HCT116 (cell line): ENCODE data around the gene SERPINB6. TPM values are rescaled to one million over a fixed set of nuclear protein-coding genes. Genes with fewer than 3 reads are reported as not detected.

Experiments used
- ATAC-seq: fragments of 200-7000 bp; cut with Tn5 transposase; 2 replicates; pipeline ENCODE4 v1.9.1; 2020; ENCODE audit warnings: mild to moderate bottlenecking, moderate library complexity
- BruUV-seq: library from RNA; stranded (reverse); fragments of 400-500 nt; replicated peaks from 2 replicates; lab custom pipeline; 2021; lab: Mats Ljungman, UMichigan
- CTCF ChIA-PET: fragments of 300-600 bp; sonication (Branson Sonifier 250); formaldehyde crosslinking; loops from one replicate; lab custom pipeline; 2021; ENCODE audit warnings: antibody characterized with exemption; lab: Charles Lee
- POLR2A ChIA-PET: fragments of 300-600, 350-600 bp; sonication (Branson Sonifier 250); formaldehyde crosslinking; loops from one replicate; lab custom pipeline; 2021; ENCODE audit warnings: antibody characterized with exemption; lab: Charles Lee
- RAD21 ChIA-PET, 2 experiments: fragments of 300-600 bp; sonication (Branson Sonifier 250); formaldehyde crosslinking; loops; one replicate each; lab custom pipeline; 2023; ENCODE audit warnings: low total read pairs in 2 of 2; ENCODE audit not compliant: uncharacterized antibody in 2 of 2, unreplicated experiment in 2 of 2, low non-redundant PET in 1 of 2; lab: Charles Lee
- DNase-seq: peaks from one replicate; pipeline ENCODE4 v3.0.0-alpha.2; 2010; ENCODE audit warnings: low read depth, low spot score
- H2AFZ ChIP-seq: fragments of 200-600 bp; shearing (Covaris generic), sonication (generic); 2 replicates; pipeline ENCODE4 v1.6.1; 2017; ENCODE audit warnings: low read depth, mixed run types, mixed read lengths, antibody characterized with exemption, low read length; ENCODE audit not compliant: poor library complexity, severe bottlenecking
- H3K27ac ChIP-seq: 2 replicates; pipeline ENCODE4 v1.5.1; 2012; ENCODE audit warnings: low read depth, low read length
- H3K27me3 ChIP-seq: fragments of 200-600 bp; sonication (generic); 2 replicates; pipeline ENCODE4 v1.6.1; 2016; ENCODE audit warnings: mixed run types, low read length, mixed read lengths; ENCODE audit not compliant: insufficient read depth
- H3K36me3 ChIP-seq, 2 experiments: fragments of 200-500 bp in 1 of 2; fragments of 200-600 bp in 1 of 2; sonication (Bioruptor generic) in 1 of 2; sonication (generic) in 1 of 2; 2 replicates each; pipeline versions ENCODE4 v1.5.1 to v1.6.1; 2014 to 2016; ENCODE audit warnings: low read length in 2 of 2, inconsistent platforms in 1 of 2, mixed read lengths in 1 of 2, mixed run types in 1 of 2; ENCODE audit not compliant: insufficient read depth in 2 of 2, control insufficient read depth in 1 of 2
- H3K4me1 ChIP-seq, 2 experiments: fragments of 200-600 bp in 1 of 2; sonication (generic) in 1 of 2; 2 replicates each; pipeline versions ENCODE4 v1.5.1 to v1.6.1; 2012 to 2017; ENCODE audit warnings: low read length in 2 of 2, inconsistent platforms in 1 of 2, mild to moderate bottlenecking in 1 of 2, mixed read lengths in 1 of 2, mixed run types in 1 of 2, moderate library complexity in 1 of 2; ENCODE audit not compliant: insufficient read depth in 2 of 2, control insufficient read depth in 1 of 2
- H3K4me2 ChIP-seq: fragments of 200-600 bp; sonication (generic); 2 replicates; pipeline ENCODE4 v1.6.1; 2017; ENCODE audit warnings: mixed run types, low read length, mixed read lengths
- H3K4me3 ChIP-seq, 2 experiments: fragments of 200-600 bp in 1 of 2; sonication (generic) in 1 of 2; replicated peaks in 1 of 2; 2 replicates each; pipeline ENCODE4 v1.5.1; 2011 to 2016; ENCODE audit warnings: low read length in 2 of 2, control low read depth in 1 of 2, low read depth in 1 of 2, mild to moderate bottlenecking in 1 of 2, mixed read lengths in 1 of 2, mixed run types in 1 of 2
- H3K79me2 ChIP-seq: fragments of 200-600 bp; sonication (generic); 2 replicates; pipeline ENCODE4 v1.6.1; 2017; ENCODE audit warnings: mild to moderate bottlenecking, mixed run types, low read length, moderate library complexity, mixed read lengths; ENCODE audit not compliant: insufficient read depth
- H3K9ac ChIP-seq: fragments of 200-600 bp; sonication (generic); 2 replicates; pipeline ENCODE4 v1.6.1; 2016; ENCODE audit warnings: low read length, mixed read lengths
- H3K9me2 ChIP-seq: fragments of 200-600 bp; sonication (generic), shearing (Covaris generic); 2 replicates; pipeline ENCODE4 v1.6.1; 2017; ENCODE audit warnings: mixed run types, mild to moderate bottlenecking, moderate library complexity; ENCODE audit not compliant: insufficient read depth
- H3K9me3 ChIP-seq, 2 experiments: fragments of 200-500 bp in 1 of 2; fragments of 200-600 bp in 1 of 2; sonication (Bioruptor generic) in 1 of 2; sonication (generic) in 1 of 2; 2 replicates each; pipeline ENCODE4 v1.6.1; 2014 to 2017; ENCODE audit warnings: low read length in 2 of 2, mixed read lengths in 2 of 2, inconsistent platforms in 1 of 2, low read depth in 1 of 2, mild to moderate bottlenecking in 1 of 2, mixed run types in 1 of 2, moderate library complexity in 1 of 2; ENCODE audit not compliant: control insufficient read depth in 1 of 2, insufficient read depth in 1 of 2
- H4K20me1 ChIP-seq: fragments of 200-600 bp; sonication (generic), shearing (Covaris generic); 2 replicates; pipeline ENCODE4 v1.6.1; 2017; ENCODE audit warnings: mixed run types, mild to moderate bottlenecking, moderate library complexity; ENCODE audit not compliant: insufficient read depth
- ELF1 ChIP-seq: IDR thresholded peaks from 2 replicates; pipeline ENCODE4 v1.6.1; 2012; ENCODE audit warnings: low read depth, borderline replicate concordance
- EZH2phosphoT487 ChIP-seq: fragments of 200-600 bp; IDR thresholded peaks from 2 replicates; pipeline ENCODE4 v1.6.1; 2018; ENCODE audit warnings: antibody characterized with exemption, borderline replicate concordance
- FOSL1 ChIP-seq: IDR thresholded peaks from 2 replicates; pipeline ENCODE4 v1.6.1; 2012; ENCODE audit warnings: low read depth
- SP1 ChIP-seq: IDR thresholded peaks from 2 replicates; pipeline ENCODE4 v1.6.1; 2012; ENCODE audit warnings: low read depth
- intact Hi-C: fragments of 100-400 bp; cut with micrococcal nuclease; formaldehyde crosslinking; loops from 2 replicates; pipeline ENCODE4 v1.10.0; 2022
- total RNA-seq: library from RNA; stranded (reverse); gene quantifications from one replicate; pipeline ENCODE4 v1.2.1, GENCODE V29; 2021; ENCODE audit not compliant: unreplicated experiment
- TF ChIP-seq, protein P1 (sequence below): IDR thresholded peaks from 2 replicates; pipeline ENCODE4 v1.6.1; 2012; ENCODE audit warnings: low read depth
- TF ChIP-seq, protein P2 (sequence below), 3 experiments: fragments of 200-600 bp in 1 of 3; sonication (generic) in 1 of 3; IDR thresholded peaks in 2 of 3; conservative IDR thresholded peaks in 1 of 3; 2 replicates each; pipeline ENCODE4 v1.5.1; 2012 to 2017; ENCODE audit warnings: low read depth in 2 of 3, low read length in 2 of 3, antibody characterized with exemption in 1 of 3, borderline replicate concordance in 1 of 3, control low read depth in 1 of 3, mild to moderate bottlenecking in 1 of 3, mixed read lengths in 1 of 3, mixed run types in 1 of 3, moderate library complexity in 1 of 3; ENCODE audit not compliant: insufficient read depth in 1 of 3
- TF ChIP-seq, protein P3 (sequence below): IDR thresholded peaks from 2 replicates; pipeline ENCODE4 v1.6.1; 2012
- TF ChIP-seq, protein P4 (sequence below): IDR thresholded peaks from 2 replicates; pipeline ENCODE4 v1.6.1; 2012

Gene SERPINB6
- total RNA-seq, 1 experiment from 2014 or later = 103 TPM

DNA sequence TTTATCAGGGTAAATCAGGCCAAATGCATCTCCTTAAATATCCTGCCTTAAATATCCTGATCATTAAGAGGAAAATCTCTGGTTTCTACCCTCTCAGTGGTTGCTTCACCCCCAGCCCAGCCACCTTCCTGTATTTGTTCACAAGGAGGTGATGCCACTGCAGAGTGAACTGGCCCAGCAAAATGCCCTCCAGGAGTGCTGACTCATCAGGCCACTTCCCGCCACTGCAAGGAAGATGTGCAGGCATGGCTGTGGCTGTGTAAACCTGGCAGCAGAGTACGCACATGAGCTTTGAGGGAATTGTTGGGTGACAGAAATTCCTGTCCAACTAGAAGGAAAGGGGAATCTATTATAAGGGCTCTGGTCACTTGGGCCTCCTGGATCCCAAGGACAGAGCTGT is 42.1 kb upstream of the SERPINB6 start:
- H3K4me2 ChIP-seq = no peak overlapping the region
- POLR2A ChIA-PET = no interaction called here
- CTCF ChIA-PET = interaction anchor here (1.6 kb wide), 1 partner anchor 12 kb away, joined by 5 read pairs; no protein-coding TSS in a partner anchor

More for the DNA sequence above, 42.1 kb upstream of the SERPINB6 start:
- TF ChIP-seq, protein P1, sequence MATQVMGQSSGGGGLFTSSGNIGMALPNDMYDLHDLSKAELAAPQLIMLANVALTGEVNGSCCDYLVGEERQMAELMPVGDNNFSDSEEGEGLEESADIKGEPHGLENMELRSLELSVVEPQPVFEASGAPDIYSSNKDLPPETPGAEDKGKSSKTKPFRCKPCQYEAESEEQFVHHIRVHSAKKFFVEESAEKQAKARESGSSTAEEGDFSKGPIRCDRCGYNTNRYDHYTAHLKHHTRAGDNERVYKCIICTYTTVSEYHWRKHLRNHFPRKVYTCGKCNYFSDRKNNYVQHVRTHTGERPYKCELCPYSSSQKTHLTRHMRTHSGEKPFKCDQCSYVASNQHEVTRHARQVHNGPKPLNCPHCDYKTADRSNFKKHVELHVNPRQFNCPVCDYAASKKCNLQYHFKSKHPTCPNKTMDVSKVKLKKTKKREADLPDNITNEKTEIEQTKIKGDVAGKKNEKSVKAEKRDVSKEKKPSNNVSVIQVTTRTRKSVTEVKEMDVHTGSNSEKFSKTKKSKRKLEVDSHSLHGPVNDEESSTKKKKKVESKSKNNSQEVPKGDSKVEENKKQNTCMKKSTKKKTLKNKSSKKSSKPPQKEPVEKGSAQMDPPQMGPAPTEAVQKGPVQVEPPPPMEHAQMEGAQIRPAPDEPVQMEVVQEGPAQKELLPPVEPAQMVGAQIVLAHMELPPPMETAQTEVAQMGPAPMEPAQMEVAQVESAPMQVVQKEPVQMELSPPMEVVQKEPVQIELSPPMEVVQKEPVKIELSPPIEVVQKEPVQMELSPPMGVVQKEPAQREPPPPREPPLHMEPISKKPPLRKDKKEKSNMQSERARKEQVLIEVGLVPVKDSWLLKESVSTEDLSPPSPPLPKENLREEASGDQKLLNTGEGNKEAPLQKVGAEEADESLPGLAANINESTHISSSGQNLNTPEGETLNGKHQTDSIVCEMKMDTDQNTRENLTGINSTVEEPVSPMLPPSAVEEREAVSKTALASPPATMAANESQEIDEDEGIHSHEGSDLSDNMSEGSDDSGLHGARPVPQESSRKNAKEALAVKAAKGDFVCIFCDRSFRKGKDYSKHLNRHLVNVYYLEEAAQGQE = no peak
- TF ChIP-seq, protein P2, sequence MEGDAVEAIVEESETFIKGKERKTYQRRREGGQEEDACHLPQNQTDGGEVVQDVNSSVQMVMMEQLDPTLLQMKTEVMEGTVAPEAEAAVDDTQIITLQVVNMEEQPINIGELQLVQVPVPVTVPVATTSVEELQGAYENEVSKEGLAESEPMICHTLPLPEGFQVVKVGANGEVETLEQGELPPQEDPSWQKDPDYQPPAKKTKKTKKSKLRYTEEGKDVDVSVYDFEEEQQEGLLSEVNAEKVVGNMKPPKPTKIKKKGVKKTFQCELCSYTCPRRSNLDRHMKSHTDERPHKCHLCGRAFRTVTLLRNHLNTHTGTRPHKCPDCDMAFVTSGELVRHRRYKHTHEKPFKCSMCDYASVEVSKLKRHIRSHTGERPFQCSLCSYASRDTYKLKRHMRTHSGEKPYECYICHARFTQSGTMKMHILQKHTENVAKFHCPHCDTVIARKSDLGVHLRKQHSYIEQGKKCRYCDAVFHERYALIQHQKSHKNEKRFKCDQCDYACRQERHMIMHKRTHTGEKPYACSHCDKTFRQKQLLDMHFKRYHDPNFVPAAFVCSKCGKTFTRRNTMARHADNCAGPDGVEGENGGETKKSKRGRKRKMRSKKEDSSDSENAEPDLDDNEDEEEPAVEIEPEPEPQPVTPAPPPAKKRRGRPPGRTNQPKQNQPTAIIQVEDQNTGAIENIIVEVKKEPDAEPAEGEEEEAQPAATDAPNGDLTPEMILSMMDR (IDR thresholded peaks at IDR 0.05 in 2 of 3, conservative IDR thresholded peaks at IDR 0.05 in 1 of 3; ENCODE audit: borderline replicate concordance in 1 of 3, insufficient read depth in 1 of 3, low read depth in 2 of 3, low read length in 2 of 3) = no peak
- peak; percentile 13; the same call in 1 of the 2 replicates for TF ChIP-seq SP1
- TF ChIP-seq ELF1 = no peak
- TF ChIP-seq, protein P3, sequence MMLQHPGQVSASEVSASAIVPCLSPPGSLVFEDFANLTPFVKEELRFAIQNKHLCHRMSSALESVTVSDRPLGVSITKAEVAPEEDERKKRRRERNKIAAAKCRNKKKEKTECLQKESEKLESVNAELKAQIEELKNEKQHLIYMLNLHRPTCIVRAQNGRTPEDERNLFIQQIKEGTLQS = no peak
- TF ChIP-seq EZH2phosphoT487 = no peak
- TF ChIP-seq, protein P4, sequence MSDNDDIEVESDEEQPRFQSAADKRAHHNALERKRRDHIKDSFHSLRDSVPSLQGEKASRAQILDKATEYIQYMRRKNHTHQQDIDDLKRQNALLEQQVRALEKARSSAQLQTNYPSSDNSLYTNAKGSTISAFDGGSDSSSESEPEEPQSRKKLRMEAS = peak; percentile 41; the same call in 1 of the 2 replicates
- no peak for TF ChIP-seq FOSL1
- Histone ChIP-seq H2AFZ (no peak overlapping the region), H3K27me3 (no peaks in the 10 kb centered on the region), H3K27ac (peak overlapping the region; percentile 7; the same call in 1 of the 2 replicates), H3K9ac (no peak overlapping the region), H3K79me2 (no peaks in the 10 kb centered on the region), H3K4me1 (peaks cover 0 to 6% of the 10 kb centered on the region in 2 experiments; a peak in 1 of 4 replicates), H4K20me1 (no peaks in the 10 kb centered on the region), H3K9me2 (no peaks in the 10 kb centered on the region), H3K4me3 (no peak overlapping the region), H3K36me3 (peaks cover 27 to 67% of the 10 kb centered on the region in 2 experiments; a peak in 3 of 4 replicates), H3K9me3 (no peaks in the 10 kb centered on the region)
- no TSS peak for BruUV-seq
- RAD21 ChIA-PET = no interaction called here
- intact Hi-C loops = no loop called here
- DNase-seq = no peak
- peak; percentile 64 for ATAC-seq
